Stimulated activated CD4-positive, alpha-beta T cell treated with anti-CD3 and anti-CD28 coated beads, Interleukin-12 subunit alpha, Interleukin-12 subunit beta, amount 100 ng/mL, for 48 hours (primary cell): ENCODE results near the gene BACH2.
"Not testable (repeated sequence)": the region's sequence is repeated elsewhere in the genome, so short reads cannot be mapped to it uniquely, and the experiment has no call there.

Source experiments
- DNase-seq, 3 donors: peaks; one replicate each; pipeline ENCODE4 v3.0.0-alpha.2; 2020; ENCODE audit warnings: low read depth in 2 of 3, low spot score in 1 of 3

BACH2 gene

GRCh38 chr6:89925826-89926225, 370.8 kb downstream of the BACH2 start:
- no peak for DNase-seq

- DNase-seq = no peak
Measured at GRCh38 chr6:89924231-89924630, 372.4 kb downstream of the BACH2 start.

- no peak for DNase-seq
Measured at GRCh38 chr6:89921691-89922090, 375.0 kb downstream of the BACH2 start.

- DNase-seq = no peak
Measured at GRCh38 chr6:89921197-89921596, 375.4 kb downstream of the BACH2 start.

GRCh38 chr6:89917801-89918366, 378.8 kb downstream of the BACH2 start:
- DNase-seq = no peak

- DNase-seq = no peak
Measured at GRCh38 chr6:89917216-89917615, 379.4 kb downstream of the BACH2 start.

GRCh38 chr6:89916136-89916920, 380.3 kb downstream of the BACH2 start:
- DNase-seq = no peak

GRCh38 chr6:89910902-89911240, 385.8 kb downstream of the BACH2 start:
- DNase-seq = no peak

- DNase-seq = not testable (repeated sequence)
Measured at GRCh38 chr6:89910001-89910901, 386.4 kb downstream of the BACH2 start.

- no peak for DNase-seq
Measured at GRCh38 chr6:89895276-89895874, 401.3 kb downstream of the BACH2 start.

- DNase-seq = no peak
Measured at GRCh38 chr6:89894169-89894568, 402.5 kb downstream of the BACH2 start, which contains the start of gene GJA10. Gene GJA10, plus strand, starts transcription at chr6:89894469. Its CDS starts 0 bp downstream, at chr6:89894469.

- not testable (repeated sequence) for DNase-seq
Measured at GRCh38 chr6:89892577-89892976, 404.1 kb downstream of the BACH2 start.

- DNase-seq = not testable (repeated sequence)
Measured at GRCh38 chr6:89890845-89891528, 405.7 kb downstream of the BACH2 start.

- no peak for DNase-seq
Measured at GRCh38 chr6:89888871-89889270, 407.8 kb downstream of the BACH2 start.

GRCh38 chr6:89888138-89888514, 408.5 kb downstream of the BACH2 start:
- no peak for DNase-seq

- no peak for DNase-seq
Measured at GRCh38 chr6:89887452-89888137, 409.0 kb downstream of the BACH2 start.

- no peak for DNase-seq
Measured at GRCh38 chr6:89886378-89887120, 410.1 kb downstream of the BACH2 start.
